Right cardiac atrium (tissue), 5 donors: ENCODE measurements around the gene DYNLL2. TPM values are rescaled to one million over a fixed set of nuclear protein-coding genes. Genes with fewer than 3 reads are reported as not detected.
A peak's percentile ranks its signal among the peaks of the same experiment; 100 is the strongest.
"Not testable (repeated sequence)": the region's sequence is repeated elsewhere in the genome, so short reads cannot be mapped to it uniquely, and the experiment has no call there.

Source experiments
- ATAC-seq, 2 donors: fragments of 200-7000 bp; cut with Tn5 transposase; one replicate each; pipeline versions ENCODE4 v1.8.0 to v1.9.1; 2020; ENCODE audit warnings: moderate library complexity in 2 of 2, mild to moderate bottlenecking in 1 of 2
- DNase-seq, 3 donors: peaks; one replicate each; pipeline ENCODE4 v3.0.0-alpha.2; 2020
- H3K27ac ChIP-seq: one replicate; pipeline ENCODE4 v1.5.1; 2013; ENCODE audit warnings: mild to moderate bottlenecking, low read length, control low read depth, moderate library complexity
- H3K27me3 ChIP-seq: one replicate; pipeline ENCODE4 v1.6.1; 2013; ENCODE audit not compliant: control insufficient read depth, insufficient read depth
- H3K4me1 ChIP-seq: one replicate; pipeline ENCODE4 v1.6.1; 2013; ENCODE audit warnings: low read length; ENCODE audit not compliant: control insufficient read depth, insufficient read depth
- H3K4me3 ChIP-seq: one replicate; pipeline ENCODE4 v1.5.1; 2013; ENCODE audit warnings: low read length, control low read depth
- H3K9me3 ChIP-seq: one replicate; pipeline ENCODE4 v1.6.1; 2013; ENCODE audit warnings: low read length; ENCODE audit not compliant: control insufficient read depth
- WGBS: extraction: QIAGEN DNeasy Blood & Tissue Kit; methylation state at CpG from one replicate; pipeline ENCODE4 v1.1.7; 2013; 5-methylcytosine and 5-hydroxymethylcytosine counted together
- intact Hi-C, 4 donors: fragments of 100-400 bp; cut with DNase I; formaldehyde crosslinking; loops; one replicate each; pipeline versions ENCODE4 v1.11.0 to v1.14.0; 2022 to 2023
- polyA plus RNA-seq: library from polyadenylated mRNA; stranded (reverse); fragments of 200-250 nt; gene quantifications from one replicate; pipeline ENCODE4 v1.2.3, GENCODE V29; 2013
- total RNA-seq, 4 donors: library from RNA; stranded (reverse); fragmentation: NEBNext Ultra II Directional; extraction: Animal tissue kit (Norgen Biotek cat#: 25700); gene quantifications; one replicate each; pipeline ENCODE4 v1.2.1, GENCODE V29; 2021
- donor health status: healthy with polysubstance abuse.
- donor health status: DM: no; HTN: yes; CAD: no.
- donor health status: DM: no; HTN: no; CAD: no.
- donor health status: DM: no; HTN: yes; CAD: no; lungs with severe emphysema.
- donor health status: DM: yes; HTN: yes; CAD: no.

Gene DYNLL2
- total and polyA plus RNA-seq, 5 donors, result 58.1 to 73.4 (median 69.3) TPM

GRCh38 chr17:58086953-58087352 is 3.7 kb downstream of the DYNLL2 start:
- DNase-seq (no peak), ATAC-seq (no peak)
- Histone ChIP-seq H3K27ac (no peak overlapping the region), H3K9me3 (no peaks in the 10 kb centered on the region), H3K4me3 (no peak overlapping the region), H3K27me3 (no peaks in the 10 kb centered on the region), H3K4me1 (peaks cover 7% of the 10 kb centered on the region)
- WGBS, result 64% methylated on average over 8 of the region's 8 CpGs
- intact Hi-C loops, result loop anchor here (10.0 kb wide), 3 partner anchors 82 to 232 kb away; partner anchors contain the start of genes SRSF1 (in 2 of the 4) and MRPS23 (in 1 of the 4)

DNA sequence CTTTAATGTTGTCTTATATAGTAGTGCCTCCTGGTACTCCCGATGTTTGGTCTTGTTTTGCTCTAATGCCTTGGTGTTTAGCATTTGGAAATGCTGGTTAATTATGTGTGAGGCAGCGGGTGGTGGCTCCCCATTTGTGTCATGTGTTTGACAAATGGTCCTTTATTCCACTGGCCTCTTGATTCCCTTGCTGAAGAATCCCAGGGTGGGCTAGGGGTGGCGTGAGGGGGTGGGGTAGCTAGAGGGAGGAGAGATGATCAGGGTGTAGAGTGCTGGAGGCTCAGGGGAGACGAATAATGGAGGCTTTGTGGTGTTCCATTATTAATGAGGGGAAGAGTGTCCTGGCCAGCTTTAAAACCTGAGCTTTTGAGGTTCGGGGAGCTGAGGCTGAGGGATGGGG is 5.4 kb downstream of the DYNLL2 start:
- no peaks in the 10 kb centered on the region for H3K27me3 ChIP-seq
- 60% methylated on average over 5 of the region's 5 CpGs for WGBS
- H3K4me1 ChIP-seq, result peaks cover 7% of the 10 kb centered on the region
- no peaks in the 10 kb centered on the region for H3K9me3 ChIP-seq
- H3K4me3 ChIP-seq, result no peak overlapping the region
- ATAC-seq (no peak), DNase-seq (no peak)
- intact Hi-C loops, result loop anchor here (10.0 kb wide), 3 partner anchors 84 to 234 kb away; partner anchors contain the start of genes SRSF1 (in 2 of the 4) and MRPS23 (in 1 of the 4)
- no peak overlapping the region for H3K27ac ChIP-seq

- ATAC-seq (peak in 1 of 2 donors; percentile 17), DNase-seq (peak in 1 of 3 donors; percentile 63)
- no peak overlapping the region for H3K4me3 ChIP-seq
- no peaks in the 10 kb centered on the region for H3K27me3 ChIP-seq
- intact Hi-C loops, result loop anchor here (10.0 kb wide), 3 partner anchors 84 to 234 kb away; partner anchors contain the start of genes SRSF1 (in 2 of the 4) and MRPS23 (in 1 of the 4)
- WGBS, result 70% methylated on average over 11 of the region's 11 CpGs
- no peaks in the 10 kb centered on the region for H3K9me3 ChIP-seq
- peaks cover 7% of the 10 kb centered on the region for H3K4me1 ChIP-seq
- no peak overlapping the region for H3K27ac ChIP-seq
These were observed 5.9 kb downstream of the DYNLL2 start for GRCh38 chr17:58089111-58089510.

DNA sequence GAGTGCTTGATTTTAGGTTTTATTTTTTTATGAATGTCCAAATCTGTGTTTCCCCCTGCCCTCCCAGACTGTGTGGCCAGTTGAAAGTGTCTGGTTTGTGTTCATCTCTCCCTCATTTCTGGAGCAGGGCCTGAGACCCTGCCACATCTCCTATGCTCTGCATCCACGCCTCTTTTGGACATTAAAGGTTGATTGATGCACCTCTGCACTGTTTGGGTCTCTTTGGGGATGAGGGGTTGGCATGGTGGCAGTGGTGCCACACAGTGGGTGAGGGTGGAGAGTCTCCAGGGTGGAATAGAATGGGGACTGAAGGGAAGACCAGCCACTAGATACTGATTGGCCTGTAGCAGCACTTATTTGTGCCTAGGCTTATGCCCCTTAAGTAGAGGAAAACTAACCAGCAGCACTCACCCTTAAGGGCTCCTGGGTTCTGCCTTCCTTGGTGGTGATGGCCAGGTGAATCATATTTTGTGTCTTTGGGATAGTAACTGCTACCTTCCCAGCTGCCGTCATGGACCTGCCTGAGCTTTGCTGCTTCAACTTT is 7.9 kb downstream of the DYNLL2 start:
- no peaks in the 10 kb centered on the region for H3K4me1 ChIP-seq
- ATAC-seq (no peak), DNase-seq (no peak)
- no peak overlapping the region for H3K4me3 ChIP-seq
- no peaks in the 10 kb centered on the region for H3K9me3 ChIP-seq
- no peak overlapping the region for H3K27ac ChIP-seq
- 71% methylated on average over 2 of the region's 2 CpGs for WGBS
- intact Hi-C loops, result no loop called here
- no peaks in the 10 kb centered on the region for H3K27me3 ChIP-seq

GRCh38 chr17:58092101-58092796 is 9.0 kb downstream of the DYNLL2 start:
- H3K4me3 ChIP-seq, result no peak overlapping the region
- intact Hi-C loops, result no loop called here
- DNase-seq (no peak), ATAC-seq (no peak)
- WGBS, result 61% methylated on average over 4 of the region's 4 CpGs
- no peaks in the 10 kb centered on the region for H3K4me1 ChIP-seq
- no peaks in the 10 kb centered on the region for H3K9me3 ChIP-seq
- no peaks in the 10 kb centered on the region for H3K27me3 ChIP-seq
- H3K27ac ChIP-seq, result no peak overlapping the region

GRCh38 chr17:58092797-58093385 is 9.7 kb downstream of the DYNLL2 start:
- Histone ChIP-seq H3K27me3 (no peaks in the 10 kb centered on the region), H3K4me3 (no peak overlapping the region), H3K9me3 (no peaks in the 10 kb centered on the region), H3K27ac (no peak overlapping the region), H3K4me1 (no peaks in the 10 kb centered on the region)
- ATAC-seq, result no peak
- intact Hi-C loops, result no loop called here
- 53% methylated on average over 7 of the region's 7 CpGs for WGBS
- DNase-seq, result no peak

GRCh38 chr17:58094118-58094517 is 10.9 kb downstream of the DYNLL2 start:
- Histone ChIP-seq H3K27ac (no peak overlapping the region), H3K27me3 (no peaks in the 10 kb centered on the region), H3K4me1 (no peaks in the 10 kb centered on the region), H3K4me3 (no peak overlapping the region), H3K9me3 (no peaks in the 10 kb centered on the region)
- DNase-seq, result no peak
- intact Hi-C loops, result no loop called here
- 78% methylated on average over 4 of the region's 4 CpGs for WGBS
- ATAC-seq, result no peak

GRCh38 chr17:58096892-58097291 is 13.7 kb downstream of the DYNLL2 start:
- no peak for ATAC-seq
- WGBS, result 72% methylated on average over 4 of the region's 4 CpGs

DNA sequence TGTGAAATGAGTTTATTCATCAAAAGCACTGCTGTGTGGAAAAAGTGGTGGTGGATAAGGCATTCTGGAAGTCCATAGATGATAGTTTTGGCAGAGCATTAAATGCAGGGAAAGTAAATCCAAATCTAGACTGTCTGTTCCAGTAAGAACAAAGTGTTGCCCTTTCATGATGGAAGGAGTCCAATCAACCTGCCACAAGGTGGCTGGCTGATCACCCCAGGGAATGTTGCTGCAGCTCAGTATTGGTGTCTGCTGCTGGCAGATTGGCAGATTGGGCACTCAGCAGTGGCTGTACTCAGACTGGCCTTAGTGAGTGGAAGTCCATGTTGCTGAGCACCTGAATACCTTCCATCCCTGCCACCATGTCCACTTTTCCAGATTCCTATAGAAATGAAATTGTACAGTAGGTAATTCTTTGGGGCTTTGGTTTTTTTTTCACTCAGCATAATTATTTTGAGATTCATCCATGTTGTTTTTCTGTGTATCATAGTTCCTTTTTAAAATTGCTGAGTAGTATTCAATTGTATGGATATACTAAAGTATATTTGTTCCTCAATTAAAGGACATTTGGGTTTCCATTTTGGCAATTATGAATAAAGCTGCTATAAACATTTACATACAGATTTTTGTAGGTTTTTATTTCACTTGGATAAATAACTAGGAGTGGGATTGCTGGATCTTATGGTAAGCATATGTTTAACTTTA is 14.3 kb downstream of the DYNLL2 start:
- no peak for ATAC-seq
- DNase-seq, result no peak
- Histone ChIP-seq H3K27ac (no peak overlapping the region), H3K9me3 (no peaks in the 10 kb centered on the region), H3K4me1 (no peaks in the 10 kb centered on the region), H3K4me3 (no peak overlapping the region), H3K27me3 (no peaks in the 10 kb centered on the region)
- intact Hi-C loops, result no loop called here

More at GRCh38 chr17:58096892-58097291, 13.7 kb downstream of the DYNLL2 start:
- intact Hi-C loops, result no loop called here
- no peak for DNase-seq
- no peaks in the 10 kb centered on the region for H3K9me3 ChIP-seq
- no peaks in the 10 kb centered on the region for H3K4me1 ChIP-seq
- no peaks in the 10 kb centered on the region for H3K27me3 ChIP-seq
- H3K4me3 ChIP-seq, result no peak overlapping the region
- H3K27ac ChIP-seq, result no peak overlapping the region

DNA sequence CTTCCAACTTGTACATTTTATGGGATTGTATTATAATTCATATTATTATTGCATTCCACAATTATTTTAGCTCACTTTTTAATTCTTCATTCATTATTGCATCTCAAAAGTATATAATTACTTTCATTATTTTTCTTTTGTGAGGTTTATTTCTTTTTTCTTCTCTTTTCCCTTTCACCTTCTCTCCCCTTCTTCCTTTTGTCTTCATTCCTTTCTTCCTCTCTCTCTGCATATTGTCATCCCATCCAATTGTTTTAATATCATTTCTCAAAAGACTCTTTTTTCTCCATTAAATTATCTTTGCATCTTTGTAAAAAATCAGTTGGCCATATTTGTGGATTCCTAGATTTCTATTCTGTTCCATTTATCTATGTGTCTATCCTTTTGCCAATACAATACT is 17.3 kb downstream of the DYNLL2 start:
- H3K4me1 ChIP-seq, result no peaks in the 10 kb centered on the region
- no peaks in the 10 kb centered on the region for H3K27me3 ChIP-seq
- ATAC-seq (no peak), DNase-seq (no peak)
- intact Hi-C loops, result no loop called here
- no peak overlapping the region for H3K27ac ChIP-seq
- H3K4me3 ChIP-seq, result no peak overlapping the region
- no peaks in the 10 kb centered on the region for H3K9me3 ChIP-seq

DNA sequence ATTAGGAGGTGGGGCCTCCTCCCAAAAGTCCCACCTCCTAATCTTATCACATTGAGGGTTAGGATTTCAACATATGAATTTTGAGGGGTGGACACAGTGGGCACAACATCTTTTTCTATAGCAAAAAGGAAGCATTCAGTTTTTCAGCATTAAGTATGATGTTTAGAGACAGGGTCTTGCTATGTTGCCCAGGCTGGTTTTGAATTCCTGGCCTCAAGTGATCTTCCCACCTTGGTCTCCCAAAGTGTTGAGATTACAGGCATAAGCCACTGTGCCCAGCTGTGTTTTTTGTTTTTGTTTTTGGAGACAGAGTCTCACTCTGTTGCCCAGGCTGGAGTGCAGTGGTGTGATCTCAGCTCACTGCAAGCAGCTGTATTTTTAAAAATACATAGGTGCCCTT is 18.7 kb downstream of the DYNLL2 start:
- ATAC-seq, DNase-seq, H3K27me3 ChIP-seq, intact Hi-C loops, H3K27ac ChIP-seq, H3K4me1 ChIP-seq, H3K4me3 ChIP-seq, H3K9me3 ChIP-seq: not testable (repeated sequence)
